ELF-1 (cell line): ENCODE data around the gene CFAP53.
A peak's percentile ranks its signal among the peaks of the same experiment; 100 is the strongest.

Experiments used
- DNase-seq: peaks from one replicate; pipeline ENCODE4 v3.0.0-alpha.2; 2016; ENCODE audit warnings: low read depth, low spot score

The CFAP53 gene

GRCh38 chr18:50194631-50195532 lies 71.4 kb downstream of the CFAP53 start, which contains the start of gene MYO5B:
MYO5B (minus strand) TSS chr18:50195147; CDS start chr18:50194793, 354 bp downstream.
- DNase-seq = peak; percentile 45

- peak; percentile 38 for DNase-seq
Observed at GRCh38 chr18:50193796-50194630, 72.3 kb downstream of the CFAP53 start.

GRCh38 chr18:50192995-50193795 lies 73.1 kb downstream of the CFAP53 start:
- peak; percentile 14 for DNase-seq

- DNase-seq = no peak
Observed at GRCh38 chr18:50190926-50191325, 75.4 kb downstream of the CFAP53 start.

GRCh38 chr18:50190236-50190635 lies 76.1 kb downstream of the CFAP53 start:
- DNase-seq = no peak

- no peak for DNase-seq
Observed at GRCh38 chr18:50189160-50189559, 77.1 kb downstream of the CFAP53 start.

- DNase-seq = no peak
Observed at GRCh38 chr18:50188652-50189051, 77.6 kb downstream of the CFAP53 start.

- no peak for DNase-seq
Observed at GRCh38 chr18:50187659-50188058, 78.6 kb downstream of the CFAP53 start.

GRCh38 chr18:50186385-50186784 lies 79.9 kb downstream of the CFAP53 start:
- no peak for DNase-seq

- DNase-seq = no peak
Observed at GRCh38 chr18:50183556-50183955, 82.7 kb downstream of the CFAP53 start.

GRCh38 chr18:50182511-50182910 lies 83.8 kb downstream of the CFAP53 start:
- DNase-seq = no peak

GRCh38 chr18:50181590-50181989 lies 84.7 kb downstream of the CFAP53 start:
- DNase-seq = no peak

- DNase-seq = no peak
Observed at GRCh38 chr18:50179465-50179864, 86.8 kb downstream of the CFAP53 start.

- no peak for DNase-seq
Observed at GRCh38 chr18:50177294-50177992, 88.9 kb downstream of the CFAP53 start.
